H1 (cell line): ENCODE data around the gene KMT2E. TPM values are rescaled to one million over a fixed set of nuclear protein-coding genes. Genes with fewer than 3 reads are reported as not detected.

ENCODE experiments used
- CTCF ChIA-PET: fragments of 300-600 bp; sonication (Branson Sonifier 250); formaldehyde crosslinking; loops from one replicate; lab custom pipeline; 2021; ENCODE audit not compliant: partially characterized antibody; lab: Charles Lee
- POLR2A ChIA-PET: fragments of 300-600 bp; sonication (Branson Sonifier 250); formaldehyde crosslinking; loops from one replicate; lab custom pipeline; 2021; ENCODE audit warnings: inconsistent platforms; ENCODE audit not compliant: partially characterized antibody; lab: Charles Lee
- DNase-seq, 2 experiments: peaks; one replicate each; pipeline versions ENCODE4 v3.0.0 to v3.0.0-alpha.2; 2010 to 2022; ENCODE audit warnings: low spot score in 2 of 2, low read depth in 1 of 2, mixed read lengths in 1 of 2
- FAIRE-seq: peaks from 2 replicates; lab custom pipeline; 2011; peaks lifted over from hg19 to GRCh38; lab: Jason Lieb, UNC
- H2AFZ ChIP-seq: 2 replicates; pipeline ENCODE4 v1.8.1; 2012; ENCODE audit warnings: low read length, inconsistent platforms
- H2AK5ac ChIP-seq: 2 replicates; pipeline ENCODE4 v1.6.1; 2013; ENCODE audit warnings: low read depth, low read length
- H2BK120ac ChIP-seq: replicated peaks from 2 replicates; pipeline ENCODE3; 2013; ENCODE audit warnings: low read depth, low read length, inconsistent platforms
- H2BK12ac ChIP-seq: 2 replicates; pipeline ENCODE4 v1.6.1; 2013; ENCODE audit warnings: low read depth, low read length
- H2BK15ac ChIP-seq: 2 replicates; pipeline ENCODE4 v1.6.1; 2013; ENCODE audit warnings: low read length
- H2BK20ac ChIP-seq: 2 replicates; pipeline ENCODE4 v1.6.1; 2013; ENCODE audit warnings: low read length
- H2BK5ac ChIP-seq: 2 replicates; pipeline ENCODE4 v1.6.1; 2013; ENCODE audit warnings: low read depth, low read length
- H3K14ac ChIP-seq: 2 replicates; pipeline ENCODE4 v1.6.1; 2013; ENCODE audit warnings: inconsistent platforms; ENCODE audit not compliant: insufficient read length
- H3K18ac ChIP-seq: 2 replicates; pipeline ENCODE4 v1.6.1; 2013; ENCODE audit warnings: low read length; ENCODE audit errors: extremely low read depth
- H3K23ac ChIP-seq: 2 replicates; pipeline ENCODE4 v1.6.1; 2013; ENCODE audit warnings: inconsistent platforms; ENCODE audit not compliant: insufficient read length
- H3K23me2 ChIP-seq: 2 replicates; pipeline ENCODE4 v1.6.1; 2013; ENCODE audit warnings: low read depth, low read length
- H3K27ac ChIP-seq: 2 replicates; pipeline ENCODE4 v1.6.1; 2011; ENCODE audit warnings: low read depth, low read length, inconsistent platforms
- H3K27me3 ChIP-seq, 4 experiments: replicated peaks in 1 of 4; 1 replicate in 1 of 4; 2 replicates in 3 of 4; pipeline versions ENCODE4 v1.6.1 to v1.8.1; 2011 to 2013; ENCODE audit warnings: low read length in 3 of 4, mild to moderate bottlenecking in 3 of 4, inconsistent platforms in 2 of 4, mixed read lengths in 2 of 4, moderate library complexity in 1 of 4; ENCODE audit not compliant: control insufficient read depth in 3 of 4, insufficient read depth in 3 of 4; ENCODE audit errors: extremely low read depth in 1 of 4
- H3K36me3 ChIP-seq, 4 experiments: 2 replicates each; pipeline versions ENCODE4 v1.6.1 to v1.8.1; 2011 to 2013; ENCODE audit warnings: mild to moderate bottlenecking in 4 of 4, low read length in 3 of 4, moderate library complexity in 2 of 4, control low read depth in 1 of 4, inconsistent platforms in 1 of 4; ENCODE audit not compliant: insufficient read depth in 4 of 4, control insufficient read depth in 2 of 4
- H3K4ac ChIP-seq: replicated peaks from 2 replicates; pipeline ENCODE3; 2013; ENCODE audit warnings: low read length, low read depth, mixed read lengths, inconsistent platforms; ENCODE audit not compliant: insufficient read length
- H3K4me1 ChIP-seq, 4 experiments: replicated peaks in 1 of 4; 1 replicate in 1 of 4; 2 replicates in 3 of 4; pipeline versions ENCODE4 v1.6.1 to v1.8.1; 2011 to 2013; ENCODE audit warnings: low read length in 3 of 4, inconsistent platforms in 2 of 4, mixed read lengths in 1 of 4; ENCODE audit not compliant: insufficient read depth in 4 of 4, control insufficient read depth in 3 of 4
- H3K4me2 ChIP-seq, 2 experiments: 2 replicates each; pipeline versions ENCODE4 v1.6.1 to v1.8.1; 2011 to 2013; ENCODE audit warnings: low read depth in 2 of 2, low read length in 2 of 2, control low read depth in 1 of 2, inconsistent platforms in 1 of 2, mild to moderate bottlenecking in 1 of 2; ENCODE audit not compliant: insufficient read depth in 1 of 2
- H3K4me3 ChIP-seq, 4 experiments: fragments of 200-600, 300-600 bp in 1 of 4; sonication (generic), shearing (Covaris generic), sonication (Bioruptor Twin) in 1 of 4; 2 replicates each; pipeline versions ENCODE4 v1.5.1 to v1.8.1; 2011 to 2016; ENCODE audit warnings: low read length in 4 of 4, low read depth in 3 of 4, control low read depth in 2 of 4, inconsistent platforms in 2 of 4, mild to moderate bottlenecking in 2 of 4, mixed read lengths in 1 of 4, moderate library complexity in 1 of 4; ENCODE audit not compliant: insufficient read depth in 2 of 4; ENCODE audit errors: extremely low read depth in 1 of 4
- H3K56ac ChIP-seq: replicated peaks from 2 replicates; pipeline ENCODE3; 2013; ENCODE audit warnings: low read depth, mild to moderate bottlenecking, mixed read lengths, low read length, inconsistent platforms; ENCODE audit not compliant: insufficient read length
- H3K79me1 ChIP-seq: 2 replicates; pipeline ENCODE4 v1.6.1; 2013; ENCODE audit warnings: low read depth, low read length, control low read depth
- H3K79me2 ChIP-seq, 2 experiments: 2 replicates each; pipeline versions ENCODE4 v1.6.1 to v1.8.1; 2012 to 2013; ENCODE audit warnings: low read length in 2 of 2, mild to moderate bottlenecking in 2 of 2, inconsistent platforms in 1 of 2; ENCODE audit not compliant: insufficient read depth in 2 of 2, control insufficient read depth in 1 of 2
- H3K9ac ChIP-seq, 4 experiments: replicated peaks in 1 of 4; 1 replicate in 1 of 4; 2 replicates in 3 of 4; pipeline versions ENCODE4 v1.6.1 to v1.8.1; 2011 to 2013; ENCODE audit warnings: low read depth in 3 of 4, low read length in 3 of 4, control low read depth in 2 of 4, mild to moderate bottlenecking in 2 of 4, moderate library complexity in 2 of 4, inconsistent platforms in 1 of 4; ENCODE audit errors: extremely low read depth in 1 of 4
- H3K9me3 ChIP-seq, 2 experiments: 2 replicates each; pipeline versions ENCODE4 v1.6.1 to v1.8.1; 2012 to 2013; ENCODE audit warnings: mild to moderate bottlenecking in 2 of 2, moderate library complexity in 2 of 2, control low read depth in 1 of 2, inconsistent platforms in 1 of 2, low read depth in 1 of 2, low read length in 1 of 2, mixed read lengths in 1 of 2; ENCODE audit not compliant: insufficient read depth in 2 of 2
- H4K20me1 ChIP-seq, 2 experiments: replicated peaks in 1 of 2; 2 replicates each; pipeline versions ENCODE3 to v1.8.1; 2011 to 2013; ENCODE audit warnings: inconsistent platforms in 2 of 2, low read length in 2 of 2, mild to moderate bottlenecking in 1 of 2; ENCODE audit not compliant: insufficient read depth in 2 of 2, control insufficient read depth in 1 of 2
- H4K5ac ChIP-seq: 2 replicates; pipeline ENCODE4 v1.6.1; 2013; ENCODE audit warnings: low read length, low read depth, mixed read lengths, inconsistent platforms; ENCODE audit not compliant: insufficient read length
- H4K8ac ChIP-seq: 2 replicates; pipeline ENCODE4 v1.8.0; 2013; ENCODE audit warnings: mild to moderate bottlenecking, moderate library complexity, low read length, inconsistent platforms; ENCODE audit not compliant: insufficient read depth; ENCODE audit errors: extremely low read depth
- H4K91ac ChIP-seq: replicated peaks from 2 replicates; pipeline ENCODE3; 2013; ENCODE audit warnings: low read length, mixed read lengths, inconsistent platforms; ENCODE audit not compliant: insufficient read length
- CEBPB ChIP-seq: IDR thresholded peaks from 2 replicates; pipeline ENCODE4 v1.6.1; 2012; ENCODE audit warnings: low read depth, low read length
- CTBP2 ChIP-seq: IDR thresholded peaks from 2 replicates; pipeline ENCODE4 v1.7.0; 2011; ENCODE audit warnings: borderline replicate concordance, mild to moderate bottlenecking, moderate library complexity, mixed read lengths, low read length; ENCODE audit not compliant: insufficient read depth, insufficient read length
- FOSL1 ChIP-seq: IDR thresholded peaks from 2 replicates; pipeline ENCODE4 v1.6.1; 2011; ENCODE audit warnings: mild to moderate bottlenecking, low read depth, low read length, moderate library complexity; ENCODE audit not compliant: insufficient read depth
- WGBS, 2 experiments: shearing (Covaris generic) in 1 of 2; methylation state at CpG; one replicate each; pipeline versions ENCODE4 v1.1.6 to v1.1.7; 2013 to 2015; ENCODE audit warnings: low lambda C conversion rate in 2 of 2, mixed read lengths in 2 of 2, inconsistent platforms in 1 of 2, low coverage in 1 of 2, missing lambda C conversion rate in 1 of 2; ENCODE audit not compliant: insufficient replicate concordance in 2 of 2, insufficient coverage in 1 of 2, insufficient read length in 1 of 2; ENCODE audit errors: extremely low coverage in 1 of 2, missing lambda C conversion rate in 1 of 2; 5-methylcytosine and 5-hydroxymethylcytosine counted together
- polyA plus RNA-seq, 7 experiments: library from polyadenylated mRNA; depleted of rRNA in 3 of 7; stranded (reverse) in 5 of 7; unstranded in 2 of 7; fragments of >200 nt in 5 of 7; fragments of 200-250 nt in 2 of 7; gene quantifications; 1 replicate in 5 of 7; 2 replicates in 1 of 7; 4 replicates in 1 of 7; pipeline versions ENCODE4 v1.2.1 to v1.2.3, GENCODE V29; 2011 to 2013; ENCODE audit warnings: missing spikeins in 2 of 7, mixed read lengths in 2 of 7
- total RNA-seq: library from RNA; stranded (reverse); fragmentation: NEBNext Ultra II Directional; extraction: Animal tissue kit (Norgen Biotek cat#: 25700); gene quantifications from 2 replicates; pipeline ENCODE4 v1.2.1, GENCODE V29; 2021

The KMT2E gene
- total and polyA plus RNA-seq, 2 of the 8 experiments (the other 6 are each of a cell fraction or from before 2014, with no cell fraction given), result 10.9 to 45.0 TPM

- ChIA-PET POLR2A (interaction anchor here (0.6 to 6.5 kb wide), 6 partner anchors 11 to 68 kb away, joined by 3 to 118 read pairs (median 4); no protein-coding TSS in a partner anchor), CTCF (interaction anchor here (1.0 to 1.7 kb wide), 4 partner anchors 24 to 90 kb away, joined by 3 to 4 read pairs (median 4); no protein-coding TSS in a partner anchor)
- Histone ChIP-seq H3K4me1 (peaks cover 0 to 5% (median 0%) of the 10 kb centered on the region in 4 experiments; a peak in 1 of 7 replicates), H2BK120ac (no peak overlapping the region), H3K4ac (no peak overlapping the region), H3K79me2 (peaks cover 36 to 79% of the 10 kb centered on the region in 2 experiments), H2BK5ac (no peak overlapping the region), H4K8ac (no peak overlapping the region), H3K27me3 (peaks cover 0 to 1% (median 0%) of the 10 kb centered on the region in 4 experiments; a peak in 1 of 7 replicates), H2BK15ac (no peak overlapping the region), H3K56ac (no peak overlapping the region), H3K36me3 (no peaks in the 10 kb centered on the region), H3K14ac (no peak overlapping the region), H2BK12ac (no peak overlapping the region), H3K27ac (no peak overlapping the region), H4K20me1 (peaks cover 7% of the 10 kb centered on the region in 2 experiments), H4K91ac (no peak overlapping the region), H2AFZ (no peak overlapping the region), H3K9me3 (no peaks in the 10 kb centered on the region), H2AK5ac (no peak overlapping the region), H3K4me3 (peak overlapping the region in 3 of 4 experiments; percentile 89 to 98 (median 96); a peak in 4 of 8 replicates), H3K18ac (no peak overlapping the region), H3K79me1 (no peaks in the 10 kb centered on the region), H3K9ac (no peak overlapping the region; a peak in 1 of 7 replicates), H2BK20ac (no peak overlapping the region), H3K23ac (no peak overlapping the region), H3K4me2 (peak overlapping the region; percentile 49 to 77), H4K5ac (no peak overlapping the region), H3K23me2 (peaks cover 5% of the 10 kb centered on the region; the same call in 1 of the 2 replicates)
- 67 to 100% methylated on average over 1 to 5 of the region's 5 CpGs for WGBS, 2 experiments
- TF ChIP-seq CTBP2 (no peak), FOSL1 (no peak), CEBPB (no peak)
- DNase-seq (no peak), FAIRE-seq (no peak)
Observed at GRCh38 chr7:105016709-105017656, 3.0 kb downstream of the KMT2E start.
